ENCODE data around the gene IRF7. TPM values are rescaled to one million over a fixed set of nuclear protein-coding genes. Genes with fewer than 3 reads are reported as not detected.

The IRF7 gene
- total and polyA plus RNA-seq, 4 experiments from 2014 or later: 20.8 to 76.6 (median 52.5) TPM

DNA sequence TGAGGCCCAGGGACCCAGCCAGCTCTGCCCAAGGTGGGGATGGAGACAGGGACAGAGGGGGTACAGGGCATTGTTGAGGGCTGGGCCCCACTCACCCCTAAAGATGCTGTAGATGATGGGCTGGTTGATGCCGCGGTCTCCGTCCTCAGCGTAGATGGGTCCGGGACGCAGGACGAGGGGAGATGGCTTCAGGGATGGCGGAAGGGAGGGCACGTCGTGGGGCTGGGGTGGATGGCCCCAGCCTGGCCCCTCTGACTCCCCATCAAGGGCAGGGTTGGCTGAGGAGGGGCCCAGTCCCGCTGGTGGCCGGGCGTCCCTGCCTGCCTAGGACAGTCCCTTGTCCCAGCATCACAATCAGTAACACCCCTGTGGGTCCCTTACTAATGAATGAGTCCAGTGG lies 4.5 kb upstream of the IRF7 start:
- peaks cover 6% of the 10 kb centered on the region for H3K4me1 ChIP-seq (ENCODE audit: insufficient read depth, low read length)
- no peak overlapping the region for H3K4me3 Mint-ChIP-seq
- peaks cover 0 to 5% of the 10 kb centered on the region in 2 donors for H3K27me3 Mint-ChIP-seq
- peaks cover 0 to 6% of the 10 kb centered on the region in 2 donors for H3K36me3 Mint-ChIP-seq
- no peaks in the 10 kb centered on the region for H3K9me3 ChIP-seq (ENCODE audit: control insufficient read depth in 1 of 2, low read length in 2 of 2)
- H3K27ac Mint-ChIP-seq: peak overlapping the region in 1 of 7 donors; percentile 50
- ChIA-PET POLR2A (ENCODE audit: partially characterized antibody) (no interaction called here), CTCF (ENCODE audit: partially characterized antibody) (no interaction called here)
- no peaks in the 10 kb centered on the region for H3K27me3 ChIP-seq (ENCODE audit: insufficient read depth, low read length)
- no peak overlapping the region for H3K4me3 ChIP-seq (ENCODE audit: low read length in 2 of 2)
- intact Hi-C loops (cut with micrococcal nuclease): no loop called here
- H3K4me1 Mint-ChIP-seq: peaks cover 0 to 13% (median 7%) of the 10 kb centered on the region in 4 donors
- no peaks in the 10 kb centered on the region for H3K36me3 ChIP-seq (ENCODE audit: insufficient read depth, low read length)
- H3K9me3 Mint-ChIP-seq: peaks cover 0 to 4% (median 0%) of the 10 kb centered on the region in 8 donors
- no peak overlapping the region for H3K27ac ChIP-seq (ENCODE audit: low read depth, low read length)
- peak in 1 of 5 donors; percentile 12 for DNase-seq

DNA sequence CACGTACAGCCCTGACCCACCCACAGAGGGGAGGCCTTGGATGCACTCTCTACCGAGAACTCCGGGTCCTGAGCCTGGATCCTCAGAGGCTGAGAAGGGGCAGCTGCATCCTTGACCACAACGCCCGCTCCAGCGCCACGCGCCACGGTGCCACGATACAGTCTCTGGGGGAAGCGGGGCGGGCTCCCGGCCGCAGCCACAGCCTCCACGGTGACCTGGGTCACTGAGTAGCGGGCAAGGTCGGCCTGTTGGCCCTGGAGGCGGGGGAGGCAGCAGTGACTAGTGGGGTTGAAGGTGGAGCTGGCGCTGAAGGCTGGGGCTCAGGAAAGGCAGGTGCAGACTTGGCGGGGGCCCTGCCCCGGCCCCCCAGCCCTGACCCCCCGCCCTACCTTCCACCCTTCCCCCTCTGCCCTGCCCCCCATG lies 3.9 kb upstream of the IRF7 start:
- CTCF ChIA-PET (ENCODE audit: partially characterized antibody): no interaction called here
- no peaks in the 10 kb centered on the region for H3K36me3 ChIP-seq (ENCODE audit: insufficient read depth, low read length)
- Mint-ChIP-seq H3K27ac (peak overlapping the region in 1 of 7 donors; percentile 50), H3K4me3 (no peak overlapping the region), H3K36me3 (peaks cover 0 to 6% of the 10 kb centered on the region in 2 donors), H3K4me1 (peaks cover under 1 to 14% (median 7%) of the 10 kb centered on the region in 4 donors), H3K27me3 (peaks cover 0 to 5% of the 10 kb centered on the region in 2 donors), H3K9me3 (peaks cover 0 to 4% (median 0%) of the 10 kb centered on the region in 8 donors)
- no peak overlapping the region for H3K4me3 ChIP-seq (ENCODE audit: low read length in 2 of 2)
- peaks cover 12% of the 10 kb centered on the region for H3K4me1 ChIP-seq (ENCODE audit: insufficient read depth, low read length)
- intact Hi-C loops (cut with micrococcal nuclease): loop anchor here (5.0 kb wide), 1 partner anchor 188 kb away; the partner anchor contains the start of genes PIDD1 and RPLP2
- no peak overlapping the region for H3K27ac ChIP-seq (ENCODE audit: low read depth, low read length)
- POLR2A ChIA-PET (ENCODE audit: partially characterized antibody): no interaction called here
- H3K27me3 ChIP-seq (ENCODE audit: insufficient read depth, low read length): no peaks in the 10 kb centered on the region
- DNase-seq: no peak
- no peaks in the 10 kb centered on the region for H3K9me3 ChIP-seq (ENCODE audit: control insufficient read depth in 1 of 2, low read length in 2 of 2)

DNA sequence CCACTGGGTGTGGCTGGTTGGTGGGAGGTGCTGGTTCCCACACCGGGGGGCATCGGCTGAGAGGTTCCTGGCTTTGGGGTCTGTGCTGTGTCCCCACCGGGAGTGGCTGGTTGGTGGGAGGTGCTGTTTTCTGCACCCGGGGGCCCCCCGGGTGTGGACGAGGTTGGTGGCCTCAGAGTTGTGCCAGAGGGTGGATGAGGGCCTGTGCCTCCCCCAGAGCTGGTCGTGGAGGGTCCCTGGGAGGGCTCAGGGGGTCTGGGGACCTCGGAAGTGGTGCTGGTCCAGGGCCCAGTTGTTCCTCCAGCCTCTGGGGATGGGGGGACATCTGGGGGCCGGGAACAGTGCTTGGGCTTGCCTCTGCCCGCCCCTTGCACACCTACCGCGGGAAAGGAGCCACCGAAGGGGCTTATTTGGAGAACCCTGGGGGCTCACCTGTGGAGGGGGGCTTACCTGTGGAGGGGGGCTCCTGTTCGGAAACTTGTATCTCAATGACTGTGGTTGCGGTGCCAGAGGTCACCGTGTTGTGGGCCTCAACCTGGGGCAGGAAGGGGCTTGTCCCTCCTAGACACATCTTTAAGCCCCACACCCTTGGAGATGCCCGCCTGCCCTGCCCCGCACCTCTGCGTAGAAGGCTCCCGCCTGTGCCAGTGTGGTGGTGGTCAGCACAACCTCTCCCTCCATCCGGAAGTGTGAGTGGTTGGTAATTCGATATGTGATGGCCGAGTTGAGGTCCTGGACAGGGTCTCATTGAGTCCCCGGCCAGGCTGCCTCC lies 3.3 kb upstream of the IRF7 start:
- Mint-ChIP-seq H3K27ac (no peak overlapping the region), H3K9me3 (peaks cover 0 to 4% (median 0%) of the 10 kb centered on the region in 8 donors), H3K4me3 (no peak overlapping the region), H3K4me1 (peaks cover 2 to 20% (median 11%) of the 10 kb centered on the region in 4 donors), H3K27me3 (peaks cover 0 to 5% of the 10 kb centered on the region in 2 donors), H3K36me3 (peaks cover 0 to 6% of the 10 kb centered on the region in 2 donors)
- peak in 1 of 5 donors; percentile 37 for DNase-seq
- Histone ChIP-seq H3K4me3 (ENCODE audit: low read length in 2 of 2) (no peak overlapping the region), H3K9me3 (ENCODE audit: control insufficient read depth in 1 of 2, low read length in 2 of 2) (no peaks in the 10 kb centered on the region), H3K27ac (ENCODE audit: low read depth, low read length) (no peak overlapping the region), H3K4me1 (ENCODE audit: insufficient read depth, low read length) (peaks cover 18% of the 10 kb centered on the region), H3K36me3 (ENCODE audit: insufficient read depth, low read length) (no peaks in the 10 kb centered on the region), H3K27me3 (ENCODE audit: insufficient read depth, low read length) (no peaks in the 10 kb centered on the region)
- POLR2A ChIA-PET (ENCODE audit: partially characterized antibody): no interaction called here
- CTCF ChIA-PET (ENCODE audit: partially characterized antibody): no interaction called here
- intact Hi-C loops (cut with micrococcal nuclease): loop anchor here (5.0 kb wide), 1 partner anchor 188 kb away; the partner anchor contains the start of genes PIDD1 and RPLP2

DNA sequence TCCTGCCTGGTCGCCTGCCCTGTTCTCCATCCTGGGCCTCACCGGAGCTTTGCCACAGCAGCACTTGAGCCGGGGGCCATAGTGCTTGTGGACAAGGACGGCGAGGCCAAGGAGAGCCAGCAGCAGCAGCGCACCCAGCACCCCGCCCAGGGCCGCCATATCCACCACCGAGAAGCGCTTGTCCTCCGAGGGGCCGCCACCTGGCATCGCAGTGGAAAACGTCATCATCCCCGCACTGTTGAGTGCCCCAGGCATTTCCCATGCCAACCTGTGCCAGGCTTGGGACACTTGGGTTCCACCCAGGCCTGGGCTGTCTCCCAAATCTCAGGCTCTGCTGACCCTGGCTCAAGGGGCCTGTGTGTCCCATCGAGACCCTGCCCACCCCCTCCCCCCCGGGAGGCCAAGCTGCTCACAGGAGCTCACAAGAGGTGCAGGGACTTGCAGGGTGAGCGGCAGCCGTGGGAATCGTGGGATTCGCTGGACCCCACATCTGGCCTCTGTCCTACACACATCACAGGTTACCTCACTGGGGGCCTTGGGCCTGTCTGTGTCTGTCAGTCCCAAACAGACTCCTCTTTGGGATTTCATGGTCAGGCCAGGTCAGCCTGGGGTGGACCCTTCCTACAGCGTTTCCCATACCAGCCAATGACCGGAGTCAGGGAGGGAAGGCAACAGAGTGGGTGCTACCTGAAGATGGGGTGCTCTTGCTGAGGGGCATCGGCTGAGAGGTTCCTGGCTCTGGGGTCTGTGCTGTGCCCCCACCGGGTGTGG lies 2.3 kb upstream of the IRF7 start:
- no peaks in the 10 kb centered on the region for H3K27me3 Mint-ChIP-seq
- peaks cover under 1% of the 10 kb centered on the region for H3K36me3 ChIP-seq (ENCODE audit: insufficient read depth, low read length)
- intact Hi-C loops (cut with micrococcal nuclease): loop anchor here (5.0 kb wide), 1 partner anchor 189 kb away; the partner anchor contains the start of genes PIDD1 and RPLP2
- H3K27ac Mint-ChIP-seq: peak overlapping the region in 1 of 7 donors; percentile 42
- H3K9me3 Mint-ChIP-seq: peaks cover 0 to 4% (median 0%) of the 10 kb centered on the region in 8 donors
- peaks cover 0 to 5% of the 10 kb centered on the region in 2 donors for H3K36me3 Mint-ChIP-seq
- H3K27ac ChIP-seq (ENCODE audit: low read depth, low read length): no peak overlapping the region
- peaks cover 26% of the 10 kb centered on the region for H3K4me1 ChIP-seq (ENCODE audit: insufficient read depth, low read length)
- no peak overlapping the region for H3K4me3 Mint-ChIP-seq
- H3K4me3 ChIP-seq (ENCODE audit: low read length in 2 of 2): no peak overlapping the region
- H3K4me1 Mint-ChIP-seq: peaks cover 4 to 29% (median 15%) of the 10 kb centered on the region in 4 donors
- H3K27me3 ChIP-seq (ENCODE audit: insufficient read depth, low read length): no peaks in the 10 kb centered on the region
- CTCF ChIA-PET (ENCODE audit: partially characterized antibody): no interaction called here
- no peaks in the 10 kb centered on the region for H3K9me3 ChIP-seq (ENCODE audit: control insufficient read depth in 1 of 2, low read length in 2 of 2)
- peak in 1 of 5 donors; percentile 37 for DNase-seq
- POLR2A ChIA-PET (ENCODE audit: partially characterized antibody): no interaction called here

DNA sequence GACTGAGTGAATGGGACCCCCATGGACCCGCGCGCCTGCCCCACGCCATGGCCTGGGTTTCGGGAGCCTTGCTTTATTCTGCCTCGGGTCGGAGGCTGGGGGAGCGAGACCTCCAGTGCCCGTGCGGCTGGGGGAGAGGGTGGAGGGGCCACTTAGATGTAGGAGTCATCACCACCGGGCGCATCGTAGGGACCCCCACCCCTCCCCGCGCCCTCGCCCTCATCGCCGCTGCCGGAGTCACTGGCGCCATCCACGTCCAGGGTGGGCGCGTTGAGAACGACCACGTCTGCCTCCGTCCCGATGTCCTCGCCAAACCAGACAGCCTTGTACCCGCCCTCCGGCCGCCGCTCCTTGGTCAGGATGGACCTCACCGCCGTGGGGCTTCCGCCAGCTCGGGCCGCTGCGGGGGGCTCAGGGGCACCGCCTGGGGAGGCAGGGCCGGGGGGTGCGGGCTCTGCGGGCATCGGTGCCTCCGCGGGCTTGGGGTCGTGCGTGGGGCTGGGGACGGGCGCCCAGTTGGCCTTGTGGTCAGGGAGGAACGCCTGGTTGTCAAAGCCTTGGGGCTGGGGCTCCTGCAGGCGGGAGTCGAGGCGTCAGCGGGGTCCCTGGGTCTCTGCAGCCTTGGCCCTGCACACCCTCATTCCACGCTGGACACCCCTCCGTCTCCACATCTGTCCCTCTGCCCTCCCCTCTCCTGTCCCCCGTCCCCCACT lies 1.6 kb upstream of the IRF7 start:
- DNase-seq: peak in 1 of 5 donors; percentile 42
- ChIA-PET CTCF (ENCODE audit: partially characterized antibody) (no interaction called here), POLR2A (ENCODE audit: partially characterized antibody) (no interaction called here)
- peaks cover 0 to 7% of the 10 kb centered on the region in 2 donors for H3K36me3 Mint-ChIP-seq
- intact Hi-C loops (cut with micrococcal nuclease): loop anchor here (5.0 kb wide), 1 partner anchor 190 kb away; the partner anchor contains the start of genes PIDD1 and RPLP2
- Histone ChIP-seq H3K4me3 (ENCODE audit: low read length in 2 of 2) (no peak overlapping the region), H3K4me1 (ENCODE audit: insufficient read depth, low read length) (peaks cover 29% of the 10 kb centered on the region), H3K27me3 (ENCODE audit: insufficient read depth, low read length) (no peaks in the 10 kb centered on the region), H3K9me3 (ENCODE audit: control insufficient read depth in 1 of 2, low read length in 2 of 2) (no peaks in the 10 kb centered on the region), H3K36me3 (ENCODE audit: insufficient read depth, low read length) (peaks cover 8% of the 10 kb centered on the region), H3K27ac (ENCODE audit: low read depth, low read length) (no peak overlapping the region)
- H3K27me3 Mint-ChIP-seq: no peaks in the 10 kb centered on the region
- no peak overlapping the region for H3K4me3 Mint-ChIP-seq
- H3K27ac Mint-ChIP-seq: peak overlapping the region in 1 of 7 donors; percentile 90
- peaks cover 0 to 4% (median 0%) of the 10 kb centered on the region in 8 donors for H3K9me3 Mint-ChIP-seq
- H3K4me1 Mint-ChIP-seq: peaks cover 4 to 31% (median 16%) of the 10 kb centered on the region in 4 donors

DNA sequence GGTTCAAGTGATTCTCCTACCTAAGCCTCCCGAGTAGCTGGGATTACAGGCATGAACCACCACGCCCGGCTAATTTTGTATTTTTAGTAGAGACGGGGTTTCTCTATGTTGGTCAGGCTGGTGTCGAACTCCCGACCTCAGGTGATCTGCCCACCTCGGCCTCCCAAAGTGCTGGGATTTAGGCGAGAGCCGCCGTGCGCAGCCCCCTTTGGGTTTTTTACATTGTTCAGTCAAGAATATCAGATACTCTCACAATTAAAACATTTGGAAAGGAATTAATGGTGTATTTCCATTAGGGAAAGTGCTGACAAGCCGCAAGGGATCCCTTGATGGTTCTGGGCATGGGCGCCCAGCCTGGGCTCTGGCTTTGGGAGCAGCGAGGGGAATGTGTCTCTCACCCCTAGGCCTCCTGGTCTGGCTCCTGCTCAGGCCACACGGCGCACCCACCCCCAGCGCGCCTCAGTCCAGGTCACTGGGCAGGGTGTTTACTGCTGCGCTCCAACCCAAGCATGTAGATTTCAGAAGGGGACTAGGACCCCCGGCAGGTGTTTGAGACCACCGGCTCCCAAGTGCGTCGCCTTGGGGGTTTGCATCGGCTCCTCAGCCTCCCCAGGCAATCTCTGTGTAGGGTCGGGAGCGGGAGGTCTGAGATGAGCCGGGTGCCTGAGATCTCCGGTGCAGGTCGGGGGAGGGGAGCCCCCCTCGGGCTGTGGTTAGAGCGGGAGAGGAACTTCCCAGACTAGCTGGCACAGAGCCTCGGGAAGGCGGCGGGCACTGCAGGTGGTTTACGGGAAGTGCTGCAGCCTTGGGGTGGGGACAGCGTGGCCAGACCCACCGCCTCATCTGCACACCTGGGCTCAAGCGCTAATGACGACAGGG lies 809 bp upstream of the IRF7 start:
- Histone ChIP-seq H3K27me3 (ENCODE audit: insufficient read depth, low read length) (no peaks in the 10 kb centered on the region), H3K27ac (ENCODE audit: low read depth, low read length) (peak overlapping the region; percentile 96), H3K9me3 (ENCODE audit: control insufficient read depth in 1 of 2, low read length in 2 of 2) (no peaks in the 10 kb centered on the region), H3K36me3 (ENCODE audit: insufficient read depth, low read length) (peaks cover 15% of the 10 kb centered on the region), H3K4me3 (ENCODE audit: low read length in 2 of 2) (peak overlapping the region in 1 of 2 donors; percentile 80), H3K4me1 (ENCODE audit: insufficient read depth, low read length) (peaks cover 29% of the 10 kb centered on the region)
- Mint-ChIP-seq H3K4me3 (peak overlapping the region; percentile 90 to 96 (median 93)), H3K4me1 (peaks cover 6 to 35% (median 20%) of the 10 kb centered on the region in 4 donors), H3K27me3 (no peaks in the 10 kb centered on the region), H3K27ac (peak overlapping the region; percentile 41 to 96 (median 90)), H3K36me3 (peaks cover 4 to 15% of the 10 kb centered on the region in 2 donors), H3K9me3 (peaks cover 0 to 4% (median 0%) of the 10 kb centered on the region in 8 donors)
- peak in 1 of 5 donors; percentile 37 for DNase-seq
- ChIA-PET POLR2A (ENCODE audit: partially characterized antibody) (interaction anchor here (0.6 to 1.5 kb wide), 9 partner anchors 10 to 80 kb away, joined by 3 to 13 read pairs (median 4); partner anchors contain the start of genes DEAF1, LMNTD2, PHRF1 and RASSF7), CTCF (ENCODE audit: partially characterized antibody) (no interaction called here)
- intact Hi-C loops (cut with micrococcal nuclease): loop anchor here (5.0 kb wide), 1 partner anchor 191 kb away; the partner anchor contains the start of genes PIDD1 and RPLP2
